Uterus (tissue), 2 donors: ENCODE results near the gene UBR7.

Source experiments
- POLR2A ChIP-seq, 2 donors: fragments of 450-650 bp; IDR thresholded peaks; one replicate each; pipeline ENCODE4 v1.6.1; 2016; ENCODE audit warnings: antibody characterized with exemption in 2 of 2, mild to moderate bottlenecking in 1 of 2, moderate library complexity in 1 of 2
- TF ChIP-seq, protein P1 (sequence below), 4 experiments: fragments of 200-600 bp in 2 of 4; fragments of 450-650 bp in 2 of 4; sonication (generic) in 2 of 4; IDR thresholded peaks; one replicate each; pipeline ENCODE4 v1.5.1; 2016 to 2019; ENCODE audit warnings: antibody characterized with exemption in 4 of 4, mild to moderate bottlenecking in 2 of 4, moderate library complexity in 1 of 4

DNA sequence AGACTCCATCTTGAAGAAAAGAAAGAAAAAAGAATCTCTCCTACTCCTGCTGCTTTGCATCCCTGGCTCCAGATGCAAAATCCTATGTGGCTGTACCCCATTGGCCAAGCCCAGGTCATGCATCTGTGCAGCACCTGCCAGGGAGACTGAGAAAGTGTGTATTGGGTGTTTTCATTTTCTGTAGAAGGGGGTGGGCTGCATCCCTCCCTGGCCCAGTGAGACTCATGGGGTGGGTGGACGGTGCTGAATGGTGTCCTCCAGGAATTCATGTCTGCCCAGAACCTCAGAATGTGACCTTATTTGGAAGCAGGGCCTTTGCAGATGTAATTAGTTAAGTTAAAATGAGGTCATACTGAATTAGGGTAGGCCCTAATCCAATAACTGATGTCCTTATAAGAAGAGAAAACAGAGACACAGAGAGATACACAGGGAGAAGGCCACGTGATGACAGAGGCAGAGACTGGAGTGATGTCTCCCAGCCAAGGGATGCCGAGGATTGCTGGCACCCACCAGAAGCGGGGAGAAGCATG is 45.6 kb upstream of the UBR7 start:
- TF ChIP-seq, protein P1, sequence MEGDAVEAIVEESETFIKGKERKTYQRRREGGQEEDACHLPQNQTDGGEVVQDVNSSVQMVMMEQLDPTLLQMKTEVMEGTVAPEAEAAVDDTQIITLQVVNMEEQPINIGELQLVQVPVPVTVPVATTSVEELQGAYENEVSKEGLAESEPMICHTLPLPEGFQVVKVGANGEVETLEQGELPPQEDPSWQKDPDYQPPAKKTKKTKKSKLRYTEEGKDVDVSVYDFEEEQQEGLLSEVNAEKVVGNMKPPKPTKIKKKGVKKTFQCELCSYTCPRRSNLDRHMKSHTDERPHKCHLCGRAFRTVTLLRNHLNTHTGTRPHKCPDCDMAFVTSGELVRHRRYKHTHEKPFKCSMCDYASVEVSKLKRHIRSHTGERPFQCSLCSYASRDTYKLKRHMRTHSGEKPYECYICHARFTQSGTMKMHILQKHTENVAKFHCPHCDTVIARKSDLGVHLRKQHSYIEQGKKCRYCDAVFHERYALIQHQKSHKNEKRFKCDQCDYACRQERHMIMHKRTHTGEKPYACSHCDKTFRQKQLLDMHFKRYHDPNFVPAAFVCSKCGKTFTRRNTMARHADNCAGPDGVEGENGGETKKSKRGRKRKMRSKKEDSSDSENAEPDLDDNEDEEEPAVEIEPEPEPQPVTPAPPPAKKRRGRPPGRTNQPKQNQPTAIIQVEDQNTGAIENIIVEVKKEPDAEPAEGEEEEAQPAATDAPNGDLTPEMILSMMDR (IDR thresholded peaks at IDR 0.05): no peak
- TF ChIP-seq POLR2A (IDR thresholded peaks at IDR 0.05): no peak
